Neural progenitor cell (in vitro differentiated cells): ENCODE results near the gene C18orf63. TPM values are rescaled to one million over a fixed set of nuclear protein-coding genes. Genes with fewer than 3 reads are reported as not detected.

Experiments used
- DNase-seq: peaks from one replicate; pipeline ENCODE4 v3.0.0-alpha.2; 2016; ENCODE audit warnings: low spot score
- H2AFZ ChIP-seq: fragments of 200-600 bp; sonication (generic); replicated peaks from 2 replicates; pipeline ENCODE4 v1.6.1; 2016; ENCODE audit warnings: antibody characterized with exemption
- H3F3A ChIP-seq: fragments of 200-600 bp; sonication (generic); 2 replicates; pipeline ENCODE4 v1.6.1; 2016; ENCODE audit warnings: antibody characterized with exemption, low read depth
- H3K27ac ChIP-seq: fragments of 200-600 bp; sonication (generic); 2 replicates; pipeline ENCODE4 v1.5.1; 2016; ENCODE audit warnings: mild to moderate bottlenecking
- H3K27me3 ChIP-seq: fragments of 200-600 bp; sonication (generic); 2 replicates; pipeline ENCODE4 v1.6.1; 2016; ENCODE audit warnings: mild to moderate bottlenecking, moderate library complexity
- H3K36me3 ChIP-seq: fragments of 200-600 bp; sonication (generic); 2 replicates; pipeline ENCODE4 v1.5.1; 2016
- H3K4me1 ChIP-seq: fragments of 200-600 bp; sonication (generic); 2 replicates; pipeline ENCODE4 v1.6.1; 2016; ENCODE audit warnings: mixed run types
- H3K4me2 ChIP-seq: fragments of 200-600 bp; sonication (generic); 2 replicates; pipeline ENCODE4 v1.6.1; 2016
- H3K4me3 ChIP-seq: fragments of 200-600 bp; sonication (generic); 2 replicates; pipeline ENCODE4 v1.5.1; 2016
- H3K79me2 ChIP-seq: fragments of 200-600 bp; sonication (generic); 2 replicates; pipeline ENCODE4 v1.6.1; 2016; ENCODE audit warnings: low read depth
- H3K9ac ChIP-seq: fragments of 200-600 bp; sonication (generic); 2 replicates; pipeline ENCODE4 v1.6.1; 2016
- H3K9me3 ChIP-seq: fragments of 200-600 bp; sonication (generic); 2 replicates; pipeline ENCODE4 v1.5.1; 2016; ENCODE audit warnings: low read depth
- H4K20me1 ChIP-seq: fragments of 200-600 bp; sonication (generic); 2 replicates; pipeline ENCODE4 v1.6.1; 2016; ENCODE audit warnings: low read depth
- H3K27ac Mint-ChIP-seq: 3 replicates; pipeline ENCODE4 v1.8.0; 2021; ENCODE audit warnings: mixed read lengths
- H3K27me3 Mint-ChIP-seq: 2 replicates; pipeline ENCODE4 v1.8.0; 2022; ENCODE audit warnings: low read depth, mild to moderate bottlenecking, inconsistent platforms, moderate library complexity, mixed read lengths; ENCODE audit not compliant: insufficient read depth
- H3K36me3 Mint-ChIP-seq: 3 replicates; pipeline ENCODE4 v1.8.0; 2021; ENCODE audit warnings: mixed read lengths
- H3K4me1 Mint-ChIP-seq: 3 replicates; pipeline ENCODE4 v1.8.0; 2021; ENCODE audit warnings: mixed read lengths
- H3K4me3 Mint-ChIP-seq: 3 replicates; pipeline ENCODE4 v1.8.0; 2021; ENCODE audit warnings: mild to moderate bottlenecking, moderate library complexity, mixed read lengths
- H3K9me3 Mint-ChIP-seq: 3 replicates; pipeline ENCODE4 v1.8.0; 2020; ENCODE audit warnings: mixed read lengths
- CTCF ChIP-seq: fragments of 200-600 bp; sonication (generic); IDR thresholded peaks from 2 replicates; pipeline ENCODE4 v1.5.1; 2017; ENCODE audit warnings: antibody characterized with exemption, mild to moderate bottlenecking
- EZH2 ChIP-seq: fragments of 200-600 bp; sonication (generic); IDR thresholded peaks from 2 replicates; pipeline ENCODE4 v1.6.1; 2017; ENCODE audit warnings: antibody characterized with exemption, mild to moderate bottlenecking, moderate library complexity
- EZH2phosphoT487 ChIP-seq: fragments of 200-600 bp; sonication (generic); IDR thresholded peaks from 2 replicates; pipeline ENCODE4 v1.6.1; 2017; ENCODE audit warnings: antibody characterized with exemption
- total RNA-seq: library from RNA; depleted of rRNA; stranded (reverse); fragments of >200 nt; gene quantifications from 2 replicates; pipeline ENCODE4 v1.2.3, GENCODE V29; 2015; ENCODE audit warnings: low replicate concordance

C18orf63 gene
- total RNA-seq, 1 donor from 2014 or later, result not detected

GRCh38 chr18:74389171-74389927 lies 73.7 kb downstream of the C18orf63 start:
- Histone ChIP-seq H3K4me2 (no peak overlapping the region), H3K36me3 (no peaks in the 10 kb centered on the region), H3K9ac (no peak overlapping the region), H3K79me2 (no peaks in the 10 kb centered on the region), H2AFZ (no peak overlapping the region), H3K27ac (no peak overlapping the region), H3K4me1 (peaks cover 6% of the 10 kb centered on the region), H3K4me3 (no peak overlapping the region), H3F3A (no peaks in the 10 kb centered on the region), H4K20me1 (no peaks in the 10 kb centered on the region), H3K9me3 (no peaks in the 10 kb centered on the region), H3K27me3 (no peaks in the 10 kb centered on the region)
- Mint-ChIP-seq H3K27me3 (peaks cover 12% of the 10 kb centered on the region), H3K27ac (no peak overlapping the region), H3K4me3 (no peak overlapping the region), H3K4me1 (no peaks in the 10 kb centered on the region), H3K9me3 (no peaks in the 10 kb centered on the region), H3K36me3 (no peaks in the 10 kb centered on the region)
- TF ChIP-seq CTCF (no peak), EZH2phosphoT487 (no peak), EZH2 (no peak)
- DNase-seq, result no peak

GRCh38 chr18:74389991-74390390 lies 74.4 kb downstream of the C18orf63 start:
- no peak overlapping the region for H2AFZ ChIP-seq
- no peak for TF ChIP-seq EZH2phosphoT487
- TF ChIP-seq EZH2, result no peak
- TF ChIP-seq CTCF, result no peak
- H3K9me3 ChIP-seq, result no peaks in the 10 kb centered on the region
- Mint-ChIP-seq H3K36me3 (no peaks in the 10 kb centered on the region), H3K27me3 (peaks cover 7% of the 10 kb centered on the region), H3K9me3 (no peaks in the 10 kb centered on the region), H3K27ac (no peak overlapping the region), H3K4me1 (no peaks in the 10 kb centered on the region), H3K4me3 (no peak overlapping the region)
- no peak overlapping the region for H3K9ac ChIP-seq
- no peaks in the 10 kb centered on the region for H3K79me2 ChIP-seq
- no peak overlapping the region for H3K27ac ChIP-seq
- no peaks in the 10 kb centered on the region for H3K36me3 ChIP-seq
- no peaks in the 10 kb centered on the region for H3F3A ChIP-seq
- no peaks in the 10 kb centered on the region for H3K27me3 ChIP-seq
- peaks cover 6% of the 10 kb centered on the region for H3K4me1 ChIP-seq
- no peak overlapping the region for H3K4me2 ChIP-seq
- no peak for DNase-seq
- H3K4me3 ChIP-seq, result no peak overlapping the region
- no peaks in the 10 kb centered on the region for H4K20me1 ChIP-seq

DNA sequence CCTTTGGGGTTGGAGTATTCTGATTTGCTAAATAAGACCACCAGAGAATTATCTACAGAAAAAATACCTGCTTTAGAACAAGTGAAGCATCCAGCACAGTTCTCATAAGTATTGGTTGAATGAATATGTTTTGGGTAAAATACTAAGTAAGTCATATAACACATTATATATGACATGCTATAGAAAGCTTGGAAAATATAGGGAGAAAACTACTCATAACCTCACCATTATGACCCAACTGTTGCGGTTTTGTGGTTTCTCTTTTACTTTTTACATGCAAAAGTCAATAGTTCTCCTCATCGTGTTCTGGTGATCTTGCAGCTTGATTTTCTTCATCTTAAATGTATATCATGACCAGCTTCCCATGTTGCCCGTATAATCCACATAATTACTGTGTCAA lies 75.3 kb downstream of the C18orf63 start:
- peaks cover 6% of the 10 kb centered on the region for H3K4me1 ChIP-seq
- no peaks in the 10 kb centered on the region for H4K20me1 ChIP-seq
- no peak for DNase-seq
- no peaks in the 10 kb centered on the region for H3K9me3 ChIP-seq
- no peaks in the 10 kb centered on the region for H3K36me3 Mint-ChIP-seq
- no peaks in the 10 kb centered on the region for H3K27me3 ChIP-seq
- H3K27ac Mint-ChIP-seq, result no peak overlapping the region
- no peak overlapping the region for H3K9ac ChIP-seq
- no peaks in the 10 kb centered on the region for H3K79me2 ChIP-seq
- peaks cover 7% of the 10 kb centered on the region for H3K27me3 Mint-ChIP-seq
- H3K4me3 ChIP-seq, result no peak overlapping the region
- no peak overlapping the region for H3K4me3 Mint-ChIP-seq
- no peak overlapping the region for H2AFZ ChIP-seq
- H3K9me3 Mint-ChIP-seq, result no peaks in the 10 kb centered on the region
- no peaks in the 10 kb centered on the region for H3K36me3 ChIP-seq
- H3K4me1 Mint-ChIP-seq, result peaks cover 6% of the 10 kb centered on the region
- no peaks in the 10 kb centered on the region for H3F3A ChIP-seq
- no peak overlapping the region for H3K4me2 ChIP-seq
- H3K27ac ChIP-seq, result no peak overlapping the region
- TF ChIP-seq EZH2, result no peak

DNA sequence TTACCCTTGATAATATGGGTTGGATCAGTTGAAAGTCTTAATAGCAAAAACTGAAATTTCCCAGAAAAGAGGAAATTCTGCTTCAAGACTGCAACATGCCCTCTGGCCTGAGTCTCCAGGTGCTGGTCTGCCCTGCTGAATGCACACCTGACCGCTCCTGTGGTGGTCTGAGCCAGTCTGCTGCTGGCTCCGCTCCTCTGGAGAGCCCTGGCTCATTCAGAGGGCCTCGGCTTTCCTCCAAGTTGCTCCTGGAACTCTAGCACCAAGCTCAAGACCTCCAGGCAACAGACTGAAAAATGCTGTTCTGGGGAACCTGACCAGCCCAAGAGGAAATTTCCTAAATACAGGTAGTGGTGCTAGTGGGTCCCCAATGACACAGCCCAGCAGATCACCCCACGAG lies 76.7 kb downstream of the C18orf63 start:
- TF ChIP-seq EZH2phosphoT487 (no peak), CTCF (no peak), EZH2 (no peak)
- no peaks in the 10 kb centered on the region for H3K9me3 Mint-ChIP-seq
- H3K4me1 Mint-ChIP-seq, result peaks cover 9% of the 10 kb centered on the region
- H3K4me1 ChIP-seq, result no peaks in the 10 kb centered on the region
- peaks cover 5% of the 10 kb centered on the region for H3K27me3 Mint-ChIP-seq
- H3K36me3 ChIP-seq, result no peaks in the 10 kb centered on the region
- no peak overlapping the region for H3K4me2 ChIP-seq
- H3K27ac ChIP-seq, result no peak overlapping the region
- no peaks in the 10 kb centered on the region for H4K20me1 ChIP-seq
- H3K27me3 ChIP-seq, result no peaks in the 10 kb centered on the region
- no peak overlapping the region for H3K4me3 Mint-ChIP-seq
- no peaks in the 10 kb centered on the region for H3K36me3 Mint-ChIP-seq
- H3K79me2 ChIP-seq, result no peaks in the 10 kb centered on the region
- H3K9me3 ChIP-seq, result no peaks in the 10 kb centered on the region
- H3K27ac Mint-ChIP-seq, result no peak overlapping the region
- H3K9ac ChIP-seq, result no peak overlapping the region
- H2AFZ ChIP-seq, result no peak overlapping the region
- no peak for DNase-seq
- no peak overlapping the region for H3K4me3 ChIP-seq
- no peaks in the 10 kb centered on the region for H3F3A ChIP-seq
